Endothelial cell of umbilical vein (primary cell): ENCODE results near the gene AZU1.

Experiments
- CTCF ChIP-seq, 2 donors: IDR thresholded peaks; 1 replicate in 1 of 2; 2 replicates in 1 of 2; pipeline ENCODE4 v1.5.1; 2011; ENCODE audit warnings: low read length in 2 of 2, mild to moderate bottlenecking in 2 of 2, moderate library complexity in 2 of 2, control low read depth in 1 of 2, inconsistent platforms in 1 of 2, low read depth in 1 of 2; ENCODE audit not compliant: insufficient read depth in 1 of 2; ENCODE audit errors: extremely low read depth in 1 of 2
- POLR2A ChIP-seq: IDR thresholded peaks from 2 replicates; pipeline ENCODE4 v1.6.1; 2012; ENCODE audit warnings: low read depth, mild to moderate bottlenecking, control low read depth, low read length
- POLR2AphosphoS5 ChIP-seq: IDR thresholded peaks from 2 replicates; pipeline ENCODE4 v1.6.1; 2012; ENCODE audit warnings: low read depth, mild to moderate bottlenecking, control low read depth, low read length, moderate library complexity; ENCODE audit not compliant: insufficient read depth

- peak; percentile 67 for TF ChIP-seq POLR2AphosphoS5
- no peak for TF ChIP-seq POLR2A
- no peak for TF ChIP-seq CTCF (IDR thresholded peaks at IDR 0.05; ENCODE audit: extremely low read depth in 1 of 2, insufficient read depth in 1 of 2, low read depth in 1 of 2, low read length in 2 of 2)
Observed at GRCh38 chr19:813219-814151, 14.2 kb upstream of the AZU1 start.
